Hepatic stellate cell (primary cell): ENCODE data around the gene TSEN2.
"Not testable (repeated sequence)": the region's sequence is repeated elsewhere in the genome, so short reads cannot be mapped to it uniquely, and the experiment has no call there.

Experiments used
- DNase-seq: peaks from one replicate; pipeline ENCODE4 v3.0.0; 2011; ENCODE audit warnings: low spot score

TSEN2 gene

GRCh38 chr3:12452361-12453330 lies 31.6 kb upstream of the TSEN2 start:
- no peak for DNase-seq

GRCh38 chr3:12454076-12454815 lies 30.0 kb upstream of the TSEN2 start:
- peak; percentile 40 for DNase-seq

GRCh38 chr3:12454816-12455121 lies 29.5 kb upstream of the TSEN2 start:
- DNase-seq = no peak

- no peak for DNase-seq
Observed at GRCh38 chr3:12455740-12456139, 28.5 kb upstream of the TSEN2 start.

- DNase-seq = no peak
Observed at GRCh38 chr3:12456441-12456840, 27.8 kb upstream of the TSEN2 start.

GRCh38 chr3:12457380-12457779 lies 26.9 kb upstream of the TSEN2 start:
- DNase-seq = not testable (repeated sequence)

- no peak for DNase-seq
Observed at GRCh38 chr3:12458901-12459300, 25.4 kb upstream of the TSEN2 start.

- DNase-seq = no peak
Observed at GRCh38 chr3:12460127-12460526, 24.2 kb upstream of the TSEN2 start.

GRCh38 chr3:12461097-12461649 lies 23.1 kb upstream of the TSEN2 start:
- DNase-seq = no peak

- no peak for DNase-seq
Observed at GRCh38 chr3:12462159-12462947, 21.9 kb upstream of the TSEN2 start.

- no peak for DNase-seq
Observed at GRCh38 chr3:12463686-12464085, 20.6 kb upstream of the TSEN2 start.

GRCh38 chr3:12464181-12464580 lies 20.1 kb upstream of the TSEN2 start:
- no peak for DNase-seq

- DNase-seq = no peak
Observed at GRCh38 chr3:12465151-12465835, 19.0 kb upstream of the TSEN2 start.

GRCh38 chr3:12465836-12466225 lies 18.4 kb upstream of the TSEN2 start:
- no peak for DNase-seq

- DNase-seq = no peak
Observed at GRCh38 chr3:12467746-12468145, 16.5 kb upstream of the TSEN2 start.

GRCh38 chr3:12468276-12468675 lies 16.0 kb upstream of the TSEN2 start:
- DNase-seq = no peak

- no peak for DNase-seq
Observed at GRCh38 chr3:12468757-12469156, 15.5 kb upstream of the TSEN2 start.

GRCh38 chr3:12469222-12469621 lies 15.1 kb upstream of the TSEN2 start:
- DNase-seq = not testable (repeated sequence)

- peak; percentile 50 for DNase-seq
Observed at GRCh38 chr3:12470111-12470510, 14.2 kb upstream of the TSEN2 start.

GRCh38 chr3:12470680-12471079 lies 13.6 kb upstream of the TSEN2 start:
- DNase-seq = no peak

- DNase-seq = no peak
Observed at GRCh38 chr3:12471241-12471640, 13.0 kb upstream of the TSEN2 start.
